Measurements from ENCODE around the gene CKAP2L.

The CKAP2L gene, protein sequence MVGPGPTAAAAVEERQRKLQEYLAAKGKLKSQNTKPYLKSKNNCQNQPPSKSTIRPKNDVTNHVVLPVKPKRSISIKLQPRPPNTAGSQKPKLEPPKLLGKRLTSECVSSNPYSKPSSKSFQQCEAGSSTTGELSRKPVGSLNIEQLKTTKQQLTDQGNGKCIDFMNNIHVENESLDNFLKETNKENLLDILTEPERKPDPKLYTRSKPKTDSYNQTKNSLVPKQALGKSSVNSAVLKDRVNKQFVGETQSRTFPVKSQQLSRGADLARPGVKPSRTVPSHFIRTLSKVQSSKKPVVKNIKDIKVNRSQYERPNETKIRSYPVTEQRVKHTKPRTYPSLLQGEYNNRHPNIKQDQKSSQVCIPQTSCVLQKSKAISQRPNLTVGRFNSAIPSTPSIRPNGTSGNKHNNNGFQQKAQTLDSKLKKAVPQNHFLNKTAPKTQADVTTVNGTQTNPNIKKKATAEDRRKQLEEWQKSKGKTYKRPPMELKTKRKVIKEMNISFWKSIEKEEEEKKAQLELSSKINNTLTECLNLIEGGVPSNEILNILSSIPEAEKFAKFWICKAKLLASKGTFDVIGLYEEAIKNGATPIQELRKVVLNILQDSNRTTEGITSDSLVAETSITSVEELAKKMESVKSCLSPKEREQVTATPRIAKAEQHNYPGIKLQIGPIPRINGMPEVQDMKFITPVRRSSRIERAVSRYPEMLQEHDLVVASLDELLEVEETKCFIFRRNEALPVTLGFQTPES

DNA sequence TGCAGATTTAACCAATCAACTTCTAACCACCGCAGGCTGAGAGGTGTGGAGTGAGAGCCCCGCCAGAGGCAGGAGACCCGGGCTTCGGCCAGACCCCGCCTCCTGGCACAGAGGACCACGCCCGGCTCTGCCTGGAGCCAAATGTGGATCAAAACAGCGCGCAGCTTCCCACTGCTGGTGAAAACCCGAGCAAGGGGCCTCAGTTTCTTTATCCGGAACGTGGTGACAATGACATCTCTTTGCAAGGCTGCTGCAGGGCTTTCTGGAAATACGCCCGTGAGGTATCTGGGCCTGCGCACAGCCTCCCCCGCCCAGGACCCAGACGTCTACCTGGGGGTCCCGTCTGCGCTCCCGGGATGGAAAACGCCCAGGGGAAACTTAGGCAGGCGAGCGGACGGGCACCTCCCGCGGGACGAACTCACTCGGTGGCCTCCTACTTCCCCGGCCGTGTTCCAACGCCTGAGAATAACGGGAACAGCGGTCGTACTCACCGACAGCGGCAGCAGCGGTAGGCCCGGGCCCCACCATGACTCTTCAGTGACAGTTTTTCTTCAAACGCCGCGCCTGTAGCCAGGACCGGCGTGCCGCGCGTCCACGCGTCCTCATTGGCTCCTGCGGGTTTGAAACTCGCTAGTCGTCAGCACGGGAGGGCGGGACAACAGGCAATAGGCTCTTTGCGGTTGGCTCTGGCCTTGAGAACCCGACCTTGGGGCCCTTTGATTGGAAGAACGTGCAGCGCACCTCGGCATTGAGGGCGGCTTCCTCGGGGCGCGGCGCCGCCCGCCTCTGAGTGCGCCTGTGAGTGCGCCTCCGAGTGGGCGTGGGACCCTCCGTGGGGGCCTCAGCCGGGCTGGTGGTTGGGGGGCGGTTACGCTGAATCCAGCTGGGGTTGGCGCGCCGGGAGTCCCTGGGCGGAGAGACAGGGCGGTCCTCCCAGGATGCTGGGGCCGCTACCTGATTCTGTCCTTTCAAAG is at the start of gene CKAP2L:
Gene CKAP2L, minus strand, starts transcription at position 539 of the 974 bp plus-strand sequence. Its CDS starts 11 bp downstream, at position 528.
- peak; percentile 86 to 94 for DNase-seq (ENCODE audit: extremely low read depth in 1 of 2, low read depth in 1 of 2)

DNA sequence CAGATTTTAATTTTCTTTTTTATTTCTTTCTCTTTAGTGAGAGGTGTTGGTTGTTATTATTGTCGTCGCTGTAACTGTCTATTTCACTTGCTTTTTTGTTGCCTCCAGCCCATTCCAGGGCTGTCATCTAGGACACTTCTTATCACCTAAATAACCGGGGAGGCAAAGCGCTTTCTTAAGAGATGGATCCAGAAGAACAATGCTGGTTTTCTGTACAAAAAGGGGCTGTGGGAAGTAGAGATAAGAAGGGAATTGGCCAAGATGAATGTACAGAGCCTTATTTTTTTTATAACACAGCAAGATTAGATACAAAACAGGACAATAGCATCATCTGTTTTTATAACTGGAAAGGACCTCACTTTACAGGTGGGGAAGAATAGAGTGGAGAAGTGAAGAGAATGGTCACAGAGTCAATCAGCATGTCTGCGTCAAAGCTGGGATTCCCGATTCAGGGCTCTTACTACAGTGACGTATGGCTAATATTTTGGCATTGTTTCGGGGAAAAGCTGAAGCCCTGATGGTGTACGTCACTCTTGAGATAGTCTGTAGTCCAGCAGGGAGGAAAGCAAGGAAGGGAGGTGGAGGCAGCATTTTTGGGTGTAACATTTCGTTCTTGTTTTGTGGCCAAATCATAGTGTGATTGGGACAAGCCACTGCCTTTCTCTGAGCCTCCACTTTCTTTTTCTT is 49.0 kb upstream of the CKAP2L start:
- DNase-seq (ENCODE audit: extremely low read depth in 1 of 2, low read depth in 1 of 2): no peak

DNA sequence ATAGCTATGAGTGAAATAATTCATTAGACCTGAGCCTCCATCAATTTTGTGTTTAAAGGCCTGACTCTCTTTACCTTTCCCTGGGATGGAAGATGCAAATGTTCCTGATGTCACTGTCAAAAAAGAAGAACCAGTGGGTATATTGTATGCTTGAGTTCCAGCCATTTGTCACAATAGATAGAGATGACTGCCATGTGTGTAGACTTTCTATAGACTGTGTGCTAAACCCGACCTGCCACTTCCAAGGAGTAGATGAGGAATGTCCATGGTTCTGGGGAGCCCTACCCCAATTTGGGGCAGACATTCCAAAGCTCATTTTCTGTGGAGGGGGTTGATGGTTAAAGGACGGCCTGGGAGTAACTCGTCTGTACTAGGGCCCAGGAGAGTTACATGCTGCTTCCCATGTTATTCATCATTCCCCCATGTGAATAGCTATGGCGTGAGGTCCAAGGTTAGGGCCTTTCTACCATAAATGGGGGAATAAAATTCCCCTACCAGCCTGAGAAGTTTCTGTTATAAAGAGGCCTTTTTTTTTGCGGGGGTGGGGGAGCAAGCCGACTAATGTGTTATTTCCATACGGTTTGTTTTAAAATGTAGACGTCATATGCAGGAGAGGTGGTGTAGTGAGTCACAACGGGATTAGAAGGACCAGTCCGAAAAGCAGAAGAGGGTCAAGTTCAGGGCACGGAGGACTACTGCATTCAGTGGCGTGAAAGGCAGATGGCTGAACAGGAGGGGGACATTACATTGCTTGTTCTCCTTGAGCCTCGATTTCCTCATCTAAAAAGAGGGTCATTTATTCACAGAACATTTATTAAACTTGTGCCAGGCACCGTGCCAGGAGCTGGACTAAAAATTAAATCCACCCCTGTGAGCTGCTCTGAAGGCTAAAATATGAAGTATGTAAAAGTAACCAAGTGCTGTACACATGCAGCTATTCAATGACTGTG is 48.2 kb upstream of the CKAP2L start:
- no peak for DNase-seq (ENCODE audit: extremely low read depth in 1 of 2, low read depth in 1 of 2)

DNA sequence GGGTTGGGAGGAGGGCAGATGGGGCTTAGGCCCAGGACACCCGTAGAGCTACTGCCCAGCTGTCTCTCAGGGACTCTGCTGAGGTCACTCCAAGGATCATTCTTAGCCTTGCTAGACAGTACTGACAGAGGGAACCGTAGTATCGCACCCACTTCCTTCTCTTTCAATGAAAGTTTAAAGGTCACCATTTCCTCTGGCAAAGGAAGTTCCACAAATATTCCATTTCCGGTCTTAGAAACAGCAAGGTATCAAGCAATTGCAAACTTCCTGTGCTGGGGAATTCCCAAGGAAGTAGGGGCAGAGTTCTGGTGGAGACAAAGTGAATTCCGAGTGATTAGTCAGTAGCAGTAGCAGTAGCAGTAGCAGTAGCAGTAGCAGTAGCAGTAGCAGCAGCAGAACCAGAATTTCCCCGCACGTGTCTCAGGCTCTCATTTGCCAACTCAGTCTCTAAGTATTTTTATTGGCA is 47.5 kb upstream of the CKAP2L start:
- no peak for DNase-seq (ENCODE audit: extremely low read depth in 1 of 2, low read depth in 1 of 2)

DNA sequence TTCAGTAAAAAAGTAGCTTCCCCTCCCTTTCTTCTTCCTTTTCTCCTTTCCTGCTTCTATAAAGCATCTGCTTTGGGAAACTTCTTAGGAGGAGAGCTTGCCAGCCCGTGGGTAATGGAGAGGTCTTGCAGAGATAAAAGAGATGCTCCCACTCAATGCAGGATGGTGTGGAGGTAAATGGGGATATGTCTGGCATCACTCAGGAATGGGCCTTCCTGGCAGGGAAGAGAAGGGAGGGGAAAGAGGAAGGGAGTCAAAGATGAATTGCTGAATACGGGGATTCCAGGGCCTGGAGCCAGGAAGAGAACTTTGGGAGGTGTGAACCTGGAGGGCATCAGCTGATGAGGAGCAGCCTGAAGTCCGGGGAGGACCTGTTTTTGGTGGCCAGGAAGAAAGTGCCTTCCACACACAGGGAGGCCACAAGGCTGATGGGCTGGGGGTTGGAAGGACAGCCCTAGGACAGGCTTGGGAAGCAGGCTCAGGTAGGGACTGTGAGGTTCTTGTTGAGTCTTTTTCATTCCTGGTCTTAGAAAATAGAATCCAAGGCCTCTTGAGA is 46.9 kb upstream of the CKAP2L start:
- no peak for DNase-seq (ENCODE audit: extremely low read depth in 1 of 2, low read depth in 1 of 2)

DNA sequence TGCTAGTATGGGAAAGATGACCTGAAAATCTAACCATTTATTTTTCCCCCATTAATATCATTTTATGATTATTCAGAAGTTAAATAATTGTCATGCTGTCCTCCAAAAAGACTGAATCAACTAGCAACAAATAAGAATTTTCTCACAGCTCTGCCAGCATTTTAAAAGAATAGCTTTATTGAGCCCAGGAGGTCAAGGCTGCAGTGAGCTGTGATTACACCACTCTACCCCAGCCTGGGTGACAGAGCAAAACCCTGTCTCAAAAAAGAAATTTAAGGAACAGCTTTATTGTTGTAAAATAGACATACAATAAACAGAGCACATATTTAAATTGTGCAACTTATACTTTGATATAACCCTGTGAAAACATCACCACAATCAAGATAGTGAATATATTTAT is 44.7 kb upstream of the CKAP2L start:
- no peak for DNase-seq (ENCODE audit: extremely low read depth in 1 of 2, low read depth in 1 of 2)

DNA sequence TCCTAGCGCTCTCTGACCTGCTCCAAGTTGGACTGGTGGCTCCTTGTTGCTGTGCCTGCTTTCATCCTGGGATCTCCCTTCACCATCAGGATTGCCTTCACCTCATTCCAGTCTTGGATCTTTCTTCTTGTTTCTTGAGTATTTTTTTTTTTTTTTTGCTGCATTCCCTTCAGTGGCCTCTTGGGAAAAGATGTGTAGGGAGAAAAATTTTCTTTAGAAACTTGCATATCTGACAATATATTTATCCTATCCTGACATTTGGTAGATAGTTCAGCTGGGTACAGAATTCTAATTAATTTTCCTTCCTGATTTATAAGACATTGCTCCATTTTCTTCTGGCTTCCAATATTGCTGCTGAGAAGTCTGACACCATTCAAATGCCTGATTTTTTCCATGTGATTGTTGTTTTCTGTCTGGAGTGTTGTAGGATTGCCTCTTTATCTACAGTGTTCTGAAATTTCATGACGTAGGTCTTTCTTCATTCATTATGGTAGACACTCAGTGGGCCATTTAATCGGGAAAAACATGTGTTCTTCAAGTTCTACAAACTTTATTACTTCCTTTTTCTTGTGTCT is 42.9 kb upstream of the CKAP2L start:
- no peak for DNase-seq (ENCODE audit: extremely low read depth in 1 of 2, low read depth in 1 of 2)

DNA sequence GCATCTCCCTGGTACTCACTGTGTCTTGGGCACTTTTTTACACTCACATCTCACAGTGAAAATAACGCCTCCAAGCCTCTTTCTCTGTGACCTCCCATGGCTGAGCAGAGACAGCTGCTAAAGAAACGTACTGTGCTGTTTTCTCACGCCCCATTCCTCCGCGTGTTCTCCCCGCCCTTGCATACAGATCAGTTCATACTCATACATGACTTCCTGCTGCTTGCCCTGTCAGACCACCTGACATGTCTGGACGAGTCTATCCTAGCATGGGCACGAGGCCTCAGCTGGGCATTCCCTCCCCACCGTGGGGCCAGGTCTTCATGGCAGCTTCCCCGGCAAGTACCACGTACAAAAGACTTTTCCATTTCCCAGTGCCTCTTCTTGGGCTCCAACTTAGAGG is 41.1 kb upstream of the CKAP2L start:
- no peak for DNase-seq (ENCODE audit: extremely low read depth in 1 of 2, low read depth in 1 of 2)

DNA sequence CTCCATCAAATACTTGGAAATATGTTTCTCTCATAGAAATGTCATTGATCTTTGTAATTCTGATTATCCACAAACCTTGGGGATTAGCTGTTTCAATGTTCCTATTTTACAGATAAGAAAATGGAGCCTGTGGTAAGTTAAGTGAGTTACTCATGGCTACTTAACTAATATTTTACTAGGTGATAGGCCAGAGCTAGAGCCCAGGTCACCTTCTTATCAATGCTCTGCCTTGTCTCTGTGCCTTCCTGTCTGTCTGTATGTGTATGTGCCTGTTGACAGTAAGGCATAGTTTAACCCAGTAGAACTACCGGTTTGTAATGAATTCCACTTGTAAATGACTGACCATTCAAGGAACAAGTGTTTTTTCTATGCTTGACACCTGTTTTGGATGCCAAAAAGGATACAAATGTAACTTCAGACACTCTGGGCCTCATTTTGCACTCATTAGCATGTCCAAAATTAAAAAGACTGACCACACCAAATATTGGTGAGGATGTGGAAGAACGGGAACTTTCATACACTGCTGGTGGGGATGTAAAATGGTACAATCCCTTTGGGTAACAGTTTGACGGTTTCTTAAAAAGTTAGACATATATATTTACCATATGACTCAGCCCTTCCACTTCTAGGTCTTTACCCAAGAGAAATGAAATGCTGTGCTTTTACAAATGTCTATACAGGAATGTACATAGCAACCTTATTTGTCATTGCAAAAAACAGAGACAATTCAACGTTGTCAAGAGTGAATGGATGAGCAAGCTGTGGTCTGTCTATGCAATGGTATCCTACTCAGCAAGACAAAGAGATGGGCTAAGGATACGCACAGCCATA is 39.5 kb upstream of the CKAP2L start:
- no peak for DNase-seq (ENCODE audit: extremely low read depth in 1 of 2, low read depth in 1 of 2)

DNA sequence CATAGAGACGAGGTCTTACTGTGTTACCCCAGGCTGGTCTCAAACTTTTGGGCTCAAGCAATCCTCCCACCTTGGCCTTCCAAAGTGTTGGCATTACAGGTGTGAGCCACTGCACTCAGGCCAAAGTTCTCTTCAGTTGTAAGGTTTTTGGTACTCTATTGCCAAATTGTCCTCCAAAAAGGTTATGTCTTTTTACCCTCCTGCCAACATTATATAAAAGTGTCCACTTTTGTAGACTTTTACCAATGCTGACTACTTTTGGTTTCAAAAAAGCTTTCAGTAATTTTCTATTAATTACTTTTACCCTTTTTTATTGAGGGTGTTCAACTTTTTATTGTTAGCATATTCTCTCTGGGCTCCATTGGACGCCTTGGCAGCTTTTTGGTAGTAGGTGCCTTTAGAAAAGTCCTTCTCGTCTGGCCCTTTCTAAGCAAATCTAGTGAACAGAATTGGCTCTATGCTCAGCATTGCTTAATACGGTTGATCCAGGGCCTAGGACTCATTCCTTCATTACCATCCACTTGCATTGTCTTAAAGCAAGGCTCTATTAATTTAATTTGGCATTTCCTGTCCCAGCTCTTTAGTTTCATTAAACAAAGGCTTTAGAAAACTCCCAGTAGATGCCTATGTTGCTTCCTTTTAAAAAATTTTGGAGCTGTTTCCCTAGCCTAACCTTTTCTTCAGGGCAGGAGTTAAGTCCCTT is 36.6 kb upstream of the CKAP2L start:
- DNase-seq (ENCODE audit: extremely low read depth in 1 of 2, low read depth in 1 of 2): no peak

DNA sequence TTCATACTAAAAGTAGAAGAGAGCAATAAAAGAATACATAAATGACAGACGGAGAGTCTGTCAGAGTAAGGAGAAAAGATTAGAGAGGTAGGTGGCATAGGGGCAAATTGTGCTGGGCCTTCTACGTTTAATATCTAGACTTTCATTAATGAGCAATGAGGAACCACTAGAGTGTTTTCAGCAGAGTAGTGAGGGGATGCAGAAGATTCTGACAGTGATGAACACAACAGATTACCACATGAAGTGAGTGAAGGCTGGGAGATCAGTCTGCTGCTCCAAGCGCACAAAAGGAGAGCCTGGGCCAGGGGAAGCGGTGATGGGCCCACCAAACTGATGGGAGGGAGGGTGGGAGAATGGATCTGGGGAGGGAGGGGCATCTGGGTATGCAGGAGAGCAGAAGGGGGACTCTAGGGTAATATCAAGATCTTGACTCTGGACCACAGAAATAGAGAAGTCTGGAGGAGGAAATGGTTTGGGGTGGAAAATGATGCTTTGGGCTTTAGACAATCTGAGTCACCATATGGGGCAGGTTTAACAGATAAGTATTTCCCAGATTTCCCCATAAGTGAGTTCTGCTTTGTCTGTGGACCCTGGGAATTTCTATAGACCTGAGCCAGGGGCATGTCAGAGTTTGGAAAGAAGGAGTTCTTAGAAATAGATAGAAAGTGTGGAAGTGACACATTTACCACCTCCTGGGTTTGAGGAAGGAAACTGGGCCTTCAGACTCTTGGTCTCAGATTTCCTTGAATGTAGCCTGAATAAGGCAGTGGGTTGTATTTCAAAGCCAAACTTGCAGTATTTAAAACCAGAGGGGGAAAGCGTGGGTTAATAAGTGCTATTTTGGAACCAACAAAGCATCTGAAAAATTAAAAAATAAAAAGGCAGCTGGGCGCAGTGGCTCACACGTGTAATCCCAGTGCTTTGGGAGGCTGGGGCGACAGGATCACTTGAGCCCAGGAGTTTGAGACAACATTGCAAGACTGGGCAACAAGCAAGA is 34.9 kb upstream of the CKAP2L start:
- no peak for DNase-seq (ENCODE audit: extremely low read depth in 1 of 2, low read depth in 1 of 2)

DNA sequence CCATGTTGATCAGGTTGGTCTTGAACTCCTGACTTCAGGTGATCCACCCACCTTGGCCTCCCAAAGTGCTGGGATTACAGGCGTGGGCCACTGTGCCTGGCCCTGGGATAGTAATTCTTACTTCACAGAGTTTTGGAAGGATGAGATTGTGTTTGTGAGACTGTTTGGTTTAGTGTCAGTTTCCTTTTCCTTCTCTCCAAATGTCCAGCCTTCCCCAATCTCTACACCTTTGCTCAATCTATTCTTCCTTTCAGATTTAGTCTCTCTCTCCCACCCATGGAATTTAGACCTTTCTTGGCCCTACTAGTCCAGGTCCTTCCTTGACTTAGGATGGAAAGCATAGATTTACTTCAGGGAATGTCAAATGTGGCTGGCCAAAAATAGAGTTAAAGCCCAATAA is 32.1 kb upstream of the CKAP2L start:
- DNase-seq (ENCODE audit: extremely low read depth in 1 of 2, low read depth in 1 of 2): no peak

DNA sequence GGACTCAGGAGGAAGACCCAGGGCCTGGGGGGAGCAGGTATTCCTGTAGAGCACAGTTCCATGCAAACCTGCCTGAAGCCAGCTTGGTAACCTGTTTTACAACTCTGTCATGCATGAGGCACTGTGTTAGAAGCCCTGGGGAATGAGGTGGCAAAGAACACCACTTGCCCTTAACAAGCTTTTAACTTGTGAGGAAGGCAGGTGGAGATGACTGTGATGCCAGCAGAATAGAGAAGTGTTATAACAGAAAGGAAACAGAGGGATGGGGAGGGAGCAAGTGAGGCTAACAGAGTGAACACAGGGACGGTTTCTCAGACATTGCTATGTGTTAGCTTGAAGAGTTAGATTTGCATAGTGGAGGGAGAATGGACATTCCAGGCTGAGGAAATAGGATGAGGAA is 31.4 kb upstream of the CKAP2L start:
- DNase-seq (ENCODE audit: extremely low read depth in 1 of 2, low read depth in 1 of 2): no peak

DNA sequence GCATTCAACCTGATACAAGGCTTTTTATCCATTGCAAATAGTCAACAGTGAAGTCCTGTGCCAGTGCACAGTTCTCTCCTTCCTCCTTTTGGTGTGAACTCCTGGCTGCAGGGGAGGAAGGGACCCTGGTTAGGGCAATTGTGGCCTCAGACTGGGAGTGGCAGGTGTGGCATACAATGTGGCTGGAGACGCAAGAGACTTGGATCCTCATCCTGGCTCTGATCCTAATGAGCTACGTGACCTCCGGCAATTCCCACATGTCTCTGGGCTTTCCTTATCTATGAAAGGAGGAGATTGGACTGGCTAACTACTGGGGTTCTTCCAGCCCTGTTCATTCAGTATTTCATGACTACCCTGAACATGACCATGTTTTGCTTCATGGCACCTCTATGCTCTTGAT is 30.4 kb upstream of the CKAP2L start:
- DNase-seq (ENCODE audit: extremely low read depth in 1 of 2, low read depth in 1 of 2): no peak

DNA sequence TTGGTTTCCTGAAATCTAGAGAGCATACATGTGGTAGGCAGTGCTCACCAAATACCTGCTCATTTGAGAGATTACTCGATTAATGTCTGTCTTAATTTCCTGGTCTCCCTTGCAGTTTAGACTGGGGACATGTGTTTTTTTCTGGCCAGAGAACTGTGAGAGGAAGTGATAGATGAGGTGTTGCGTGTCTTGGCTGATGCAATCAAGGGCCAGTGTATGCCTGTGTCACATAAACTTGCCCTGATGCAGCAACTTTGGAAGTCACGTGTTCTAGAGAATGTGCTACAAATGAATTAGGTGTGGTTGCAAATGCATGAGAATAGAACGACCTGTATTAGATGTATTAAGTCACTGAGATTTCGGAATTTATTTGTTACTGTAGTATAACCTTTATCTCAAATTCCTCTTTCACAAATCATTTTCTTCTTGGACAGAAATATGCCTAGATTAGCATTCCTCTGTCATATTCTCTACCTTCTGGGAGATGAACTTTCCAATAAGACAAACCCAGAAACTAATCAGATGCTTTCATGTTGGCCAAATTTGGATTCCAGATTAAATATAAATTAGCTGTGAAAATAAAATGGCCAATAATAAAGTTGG is 29.8 kb upstream of the CKAP2L start:
- DNase-seq (ENCODE audit: extremely low read depth in 1 of 2, low read depth in 1 of 2): no peak
